ENCODE measurements around the gene BABAM2.

BABAM2 gene

DNA sequence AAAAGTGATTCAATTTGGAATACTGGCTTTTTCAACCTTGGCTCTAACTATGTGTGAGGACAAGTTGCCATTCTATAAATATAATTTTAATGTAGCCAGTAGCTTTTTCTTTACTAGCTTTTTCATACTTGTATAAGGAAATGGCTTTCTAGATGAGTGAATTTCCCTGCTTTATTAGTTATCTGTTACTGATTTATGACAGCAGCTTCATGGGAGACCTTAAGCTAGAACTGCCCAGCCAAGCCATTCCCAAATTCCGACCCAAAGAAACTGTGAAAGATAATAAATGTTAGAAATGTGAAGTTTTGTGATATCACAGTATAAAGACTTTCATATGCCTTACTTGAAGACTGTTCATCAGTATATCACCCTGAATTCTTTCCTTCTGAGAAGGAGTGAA lies 32.3 kb downstream of the BABAM2 start:
- Histone ChIP-seq H3K36me3 (ENCODE audit: control insufficient read depth, insufficient read depth, low read length) (no peaks in the 10 kb centered on the region), H3K27ac (ENCODE audit: low read depth, low read length) (no peak overlapping the region), H3K4me3 (ENCODE audit: low read depth, low read length) (no peak overlapping the region), H3K9me3 (ENCODE audit: control insufficient read depth, insufficient read depth, low read depth, low read length) (no peaks in the 10 kb centered on the region), H3K9ac (ENCODE audit: low read length) (no peak overlapping the region), H3K4me1 (ENCODE audit: control insufficient read depth, insufficient read depth, low read length) (no peaks in the 10 kb centered on the region), H3K27me3 (ENCODE audit: control insufficient read depth, insufficient read depth, low read length) (no peaks in the 10 kb centered on the region)

- Histone ChIP-seq H3K4me1 (ENCODE audit: control insufficient read depth, insufficient read depth, low read length) (no peaks in the 10 kb centered on the region), H3K36me3 (ENCODE audit: control insufficient read depth, insufficient read depth, low read length) (no peaks in the 10 kb centered on the region), H3K4me3 (ENCODE audit: low read depth, low read length) (no peak overlapping the region), H3K9me3 (ENCODE audit: control insufficient read depth, insufficient read depth, low read depth, low read length) (no peaks in the 10 kb centered on the region), H3K9ac (ENCODE audit: low read length) (no peak overlapping the region), H3K27me3 (ENCODE audit: control insufficient read depth, insufficient read depth, low read length) (no peaks in the 10 kb centered on the region), H3K27ac (ENCODE audit: low read depth, low read length) (no peak overlapping the region)
Observed at GRCh38 chr2:27925766-27926472, 35.4 kb downstream of the BABAM2 start.

GRCh38 chr2:27929916-27930486 lies 39.5 kb downstream of the BABAM2 start:
- H3K27me3 ChIP-seq (ENCODE audit: control insufficient read depth, insufficient read depth, low read length), result no peaks in the 10 kb centered on the region
- H3K36me3 ChIP-seq (ENCODE audit: control insufficient read depth, insufficient read depth, low read length), result no peaks in the 10 kb centered on the region
- H3K9me3 ChIP-seq (ENCODE audit: control insufficient read depth, insufficient read depth, low read depth, low read length), result no peaks in the 10 kb centered on the region
- H3K27ac ChIP-seq (ENCODE audit: low read depth, low read length), result no peak overlapping the region
- no peak overlapping the region for H3K4me3 ChIP-seq (ENCODE audit: low read depth, low read length)
- H3K4me1 ChIP-seq (ENCODE audit: control insufficient read depth, insufficient read depth, low read length), result no peaks in the 10 kb centered on the region
- H3K9ac ChIP-seq (ENCODE audit: low read length), result no peak overlapping the region

GRCh38 chr2:27931361-27931950 lies 40.9 kb downstream of the BABAM2 start:
- Histone ChIP-seq H3K9me3 (ENCODE audit: control insufficient read depth, insufficient read depth, low read depth, low read length) (no peaks in the 10 kb centered on the region), H3K4me3 (ENCODE audit: low read depth, low read length) (no peak overlapping the region), H3K27me3 (ENCODE audit: control insufficient read depth, insufficient read depth, low read length) (no peaks in the 10 kb centered on the region), H3K36me3 (ENCODE audit: control insufficient read depth, insufficient read depth, low read length) (no peaks in the 10 kb centered on the region), H3K9ac (ENCODE audit: low read length) (no peak overlapping the region), H3K27ac (ENCODE audit: low read depth, low read length) (no peak overlapping the region), H3K4me1 (ENCODE audit: control insufficient read depth, insufficient read depth, low read length) (no peaks in the 10 kb centered on the region)

DNA sequence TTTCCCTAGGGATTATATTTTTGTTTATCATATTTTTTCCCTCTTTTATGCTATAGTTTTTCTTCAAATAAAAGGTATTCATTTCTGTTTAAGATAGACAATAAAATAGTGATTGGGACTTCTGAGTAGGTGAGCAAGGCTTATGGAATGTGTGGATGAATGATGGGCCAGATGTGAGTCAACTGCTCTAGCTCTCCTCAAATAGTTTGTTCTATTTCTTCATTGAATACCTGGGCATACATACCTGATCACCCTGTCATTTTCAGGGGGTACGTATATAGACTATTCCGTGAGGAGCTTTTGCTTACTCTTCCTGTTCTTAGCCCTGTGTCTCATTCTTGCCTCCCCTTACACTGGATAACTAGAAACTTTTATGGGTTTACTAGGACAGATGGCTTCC lies 41.9 kb downstream of the BABAM2 start:
- H3K36me3 ChIP-seq (ENCODE audit: control insufficient read depth, insufficient read depth, low read length), result no peaks in the 10 kb centered on the region
- H3K27ac ChIP-seq (ENCODE audit: low read depth, low read length), result no peak overlapping the region

GRCh38 chr2:27935026-27935425 lies 44.5 kb downstream of the BABAM2 start:
- no peaks in the 10 kb centered on the region for H3K4me1 ChIP-seq (ENCODE audit: control insufficient read depth, insufficient read depth, low read length)
- H3K9me3 ChIP-seq (ENCODE audit: control insufficient read depth, insufficient read depth, low read depth, low read length), result no peaks in the 10 kb centered on the region
- H3K36me3 ChIP-seq (ENCODE audit: control insufficient read depth, insufficient read depth, low read length), result no peaks in the 10 kb centered on the region
- H3K27me3 ChIP-seq (ENCODE audit: control insufficient read depth, insufficient read depth, low read length), result no peaks in the 10 kb centered on the region
- no peak overlapping the region for H3K9ac ChIP-seq (ENCODE audit: low read length)
- H3K4me3 ChIP-seq (ENCODE audit: low read depth, low read length), result no peak overlapping the region
- H3K27ac ChIP-seq (ENCODE audit: low read depth, low read length), result no peak overlapping the region

More for the DNA sequence above, 41.9 kb downstream of the BABAM2 start:
- Histone ChIP-seq H3K9ac (ENCODE audit: low read length) (no peak overlapping the region), H3K4me1 (ENCODE audit: control insufficient read depth, insufficient read depth, low read length) (no peaks in the 10 kb centered on the region), H3K9me3 (ENCODE audit: control insufficient read depth, insufficient read depth, low read depth, low read length) (no peaks in the 10 kb centered on the region), H3K27me3 (ENCODE audit: control insufficient read depth, insufficient read depth, low read length) (no peaks in the 10 kb centered on the region), H3K4me3 (ENCODE audit: low read depth, low read length) (no peak overlapping the region)

- Histone ChIP-seq H3K4me1 (ENCODE audit: control insufficient read depth, insufficient read depth, low read length) (peaks cover 8% of the 10 kb centered on the region; the same call in 1 of the 2 replicates), H3K9ac (ENCODE audit: low read length) (no peak overlapping the region), H3K27me3 (ENCODE audit: control insufficient read depth, insufficient read depth, low read length) (no peaks in the 10 kb centered on the region; the same call in 1 of the 2 replicates), H3K4me3 (ENCODE audit: low read depth, low read length) (no peak overlapping the region), H3K36me3 (ENCODE audit: control insufficient read depth, insufficient read depth, low read length) (no peaks in the 10 kb centered on the region), H3K27ac (ENCODE audit: low read depth, low read length) (no peak overlapping the region), H3K9me3 (ENCODE audit: control insufficient read depth, insufficient read depth, low read depth, low read length) (no peaks in the 10 kb centered on the region)
Observed at GRCh38 chr2:27940090-27940671, 49.7 kb downstream of the BABAM2 start.

DNA sequence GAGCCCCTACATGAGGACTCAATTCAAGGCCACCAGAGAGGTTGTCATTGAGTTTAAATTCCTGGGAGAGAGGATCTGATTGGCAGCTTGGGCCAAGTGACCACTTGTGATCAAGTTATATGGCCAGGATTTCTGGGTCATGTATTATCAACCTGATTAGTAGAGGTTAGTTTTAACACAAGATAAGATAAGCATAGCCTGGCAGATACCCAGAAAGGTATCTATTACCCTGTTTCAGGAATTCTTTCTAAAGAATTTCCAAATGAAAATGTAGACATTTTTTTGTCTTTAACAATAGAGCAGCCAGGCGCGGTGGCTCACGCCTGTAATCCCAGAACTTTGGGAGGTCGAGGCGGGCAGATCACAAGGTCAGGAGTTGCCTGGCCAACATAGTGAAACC lies 50.5 kb downstream of the BABAM2 start:
- Histone ChIP-seq H3K27ac (ENCODE audit: low read depth, low read length) (no peak overlapping the region), H3K4me3 (ENCODE audit: low read depth, low read length) (no peak overlapping the region), H3K36me3 (ENCODE audit: control insufficient read depth, insufficient read depth, low read length) (no peaks in the 10 kb centered on the region), H3K4me1 (ENCODE audit: control insufficient read depth, insufficient read depth, low read length) (peaks cover 12% of the 10 kb centered on the region), H3K9ac (ENCODE audit: low read length) (no peak overlapping the region), H3K9me3 (ENCODE audit: control insufficient read depth, insufficient read depth, low read depth, low read length) (no peaks in the 10 kb centered on the region), H3K27me3 (ENCODE audit: control insufficient read depth, insufficient read depth, low read length) (no peaks in the 10 kb centered on the region; the same call in 1 of the 2 replicates)

DNA sequence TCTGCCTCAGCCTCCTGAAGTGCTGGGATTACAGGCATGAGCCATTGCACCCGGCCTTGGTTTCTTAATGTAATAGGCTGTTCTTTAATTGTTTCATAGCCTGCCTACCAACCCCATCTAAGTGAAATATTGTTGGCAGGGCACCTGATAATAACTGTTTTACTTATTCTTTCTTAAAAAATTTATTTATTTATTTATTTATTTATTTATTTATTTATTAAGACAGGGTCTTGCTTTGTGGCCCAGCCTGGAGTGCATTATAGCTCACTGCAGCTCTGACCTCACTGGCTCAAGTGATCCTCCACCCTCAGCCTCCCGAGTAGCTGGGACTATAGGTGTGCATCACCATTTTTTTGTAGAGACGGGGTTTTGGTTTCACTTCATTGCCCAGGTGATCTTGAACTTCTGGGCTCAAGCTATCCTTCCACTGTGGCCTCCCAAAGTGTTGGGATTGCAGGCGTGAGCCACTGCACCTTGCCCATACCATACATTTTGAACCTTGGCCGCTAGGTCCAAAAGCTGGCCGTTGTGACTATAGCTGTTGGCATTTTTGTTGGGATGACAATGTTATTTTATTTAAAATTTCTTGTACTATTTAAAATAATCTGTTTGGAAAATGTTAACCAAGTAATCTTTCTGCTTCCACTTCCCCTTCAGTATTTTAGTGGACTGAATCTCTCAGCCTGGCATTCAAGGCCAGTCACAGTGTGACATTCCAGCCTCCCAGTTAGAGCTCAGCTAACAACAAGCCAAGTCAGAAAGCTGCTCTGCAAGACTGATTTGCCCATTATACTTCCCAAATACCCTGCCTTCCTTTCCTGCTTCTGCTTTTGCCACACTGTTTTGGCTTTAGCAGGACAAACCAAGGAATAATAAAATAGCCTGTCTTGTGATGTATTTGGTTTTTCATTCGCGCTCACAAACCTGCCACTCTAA lies 52.4 kb downstream of the BABAM2 start:
- H3K4me1 ChIP-seq (ENCODE audit: control insufficient read depth, insufficient read depth, low read length), result peaks cover 12% of the 10 kb centered on the region
- no peak overlapping the region for H3K9ac ChIP-seq (ENCODE audit: low read length)
- H3K4me3 ChIP-seq (ENCODE audit: low read depth, low read length), result no peak overlapping the region
- H3K27me3 ChIP-seq (ENCODE audit: control insufficient read depth, insufficient read depth, low read length), result no peaks in the 10 kb centered on the region; the same call in 1 of the 2 replicates
- no peaks in the 10 kb centered on the region for H3K36me3 ChIP-seq (ENCODE audit: control insufficient read depth, insufficient read depth, low read length)
- H3K27ac ChIP-seq (ENCODE audit: low read depth, low read length), result no peak overlapping the region
- H3K9me3 ChIP-seq (ENCODE audit: control insufficient read depth, insufficient read depth, low read depth, low read length), result no peaks in the 10 kb centered on the region

DNA sequence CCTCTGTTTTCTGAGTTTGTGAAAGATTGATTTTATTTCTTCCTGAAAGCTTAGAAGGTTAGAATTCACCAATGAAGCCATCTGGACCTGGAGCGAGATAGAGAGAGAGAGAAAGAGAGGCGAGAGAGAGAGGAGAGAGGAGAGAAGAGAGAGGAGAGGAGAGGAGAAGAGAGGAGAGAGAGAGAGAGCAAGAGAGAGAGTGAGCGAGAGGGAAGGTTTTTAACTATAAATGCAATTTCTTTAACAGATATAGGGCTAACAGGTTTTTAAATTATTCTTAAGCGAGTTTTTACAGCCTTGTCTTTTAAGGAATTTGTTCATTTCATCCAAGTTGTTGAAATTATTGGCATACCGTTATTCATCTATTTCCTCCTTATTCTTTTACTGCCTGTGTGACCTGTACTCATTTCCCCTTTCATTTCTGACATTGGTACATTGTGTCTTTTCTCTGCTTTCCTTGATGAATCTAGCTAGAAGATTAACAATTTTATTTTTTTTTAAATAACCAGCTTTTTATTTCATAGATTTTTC lies 56.1 kb downstream of the BABAM2 start:
- no peaks in the 10 kb centered on the region for H3K36me3 ChIP-seq (ENCODE audit: control insufficient read depth, insufficient read depth, low read length)
- no peaks in the 10 kb centered on the region; the same call in 1 of the 2 replicates for H3K27me3 ChIP-seq (ENCODE audit: control insufficient read depth, insufficient read depth, low read length)
- no peak overlapping the region for H3K9ac ChIP-seq (ENCODE audit: low read length)
- no peaks in the 10 kb centered on the region for H3K9me3 ChIP-seq (ENCODE audit: control insufficient read depth, insufficient read depth, low read depth, low read length)
- no peak overlapping the region for H3K27ac ChIP-seq (ENCODE audit: low read depth, low read length)
- H3K4me1 ChIP-seq (ENCODE audit: control insufficient read depth, insufficient read depth, low read length), result peaks cover 12% of the 10 kb centered on the region
- H3K4me3 ChIP-seq (ENCODE audit: low read depth, low read length), result no peak overlapping the region

Measured in HUES6 (cell line).